ENCODE data around the gene ALDH1B1.

DNA sequence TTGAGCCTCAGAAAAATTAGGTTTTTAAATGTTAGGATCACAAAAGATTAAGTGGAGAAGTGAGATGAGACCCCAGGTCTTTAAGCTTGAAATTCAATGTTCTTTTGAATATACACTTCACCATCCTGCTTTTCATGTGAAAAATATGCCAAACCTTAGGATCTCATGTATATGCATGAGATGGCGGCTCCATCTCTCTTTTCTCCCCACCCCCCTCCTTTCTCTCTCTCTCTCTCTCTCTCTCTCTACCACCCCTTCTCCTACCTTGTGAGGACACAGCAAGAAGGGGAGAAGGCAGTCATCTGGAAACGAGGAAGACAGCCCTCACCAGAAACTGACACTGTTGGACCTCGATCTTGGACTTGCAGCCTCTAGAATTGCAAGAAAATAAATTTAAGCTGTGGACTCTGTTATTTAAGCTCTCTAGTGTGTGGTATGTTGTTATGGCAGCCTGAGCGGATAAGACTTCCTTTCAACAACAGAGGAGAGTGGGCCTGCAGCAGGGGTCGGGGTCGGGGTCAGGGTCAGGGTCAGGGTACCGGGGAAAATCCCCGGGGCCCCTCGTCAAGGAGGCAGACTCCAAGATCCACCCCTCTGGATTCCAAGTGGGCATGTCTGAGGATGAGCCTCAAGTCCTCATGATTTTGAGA is 16.4 kb upstream of the ALDH1B1 start:
- no peak for TF ChIP-seq EZH2 (IDR thresholded peaks at IDR 0.05)
- no peak for TF ChIP-seq POLR2AphosphoS5 (IDR thresholded peaks at IDR 0.05; ENCODE audit: borderline replicate concordance, low read depth, low read length)

Data from SK-N-MC (cell line).